OCI-LY7 (cell line): ENCODE measurements around the gene PEMT. TPM values are rescaled to one million over a fixed set of nuclear protein-coding genes. Genes with fewer than 3 reads are reported as not detected.

Source experiments
- BruUV-seq: library from RNA; stranded (reverse); fragments of 400-500 nt; replicated peaks from 2 replicates; lab custom pipeline; 2021; lab: Mats Ljungman, UMichigan
- CTCF ChIA-PET: fragments of 300-600 bp; sonication (Branson Sonifier 250); formaldehyde crosslinking; loops from one replicate; lab custom pipeline; 2022; ENCODE audit warnings: antibody characterized with exemption; ENCODE audit not compliant: unreplicated experiment; lab: Charles Lee
- POLR2A ChIA-PET: fragments of 300-600 bp; sonication (Branson Sonifier 250); formaldehyde crosslinking; loops from one replicate; lab custom pipeline; 2022; ENCODE audit warnings: antibody characterized with exemption; lab: Charles Lee
- DNase-seq: peaks from one replicate; pipeline ENCODE4 v3.0.0-alpha.2; 2015; ENCODE audit warnings: low spot score
- H2AFZ ChIP-seq: fragments of 200-600 bp; sonication (generic), shearing (Covaris generic); 2 replicates; pipeline ENCODE4 v1.6.1; 2014; ENCODE audit warnings: mild to moderate bottlenecking, antibody characterized with exemption, low read length, moderate library complexity
- H3K27ac ChIP-seq: fragments of 200-600 bp; sonication (generic); 2 replicates; pipeline ENCODE4 v1.5.1; 2014; ENCODE audit warnings: mixed run types, low read depth, mild to moderate bottlenecking, moderate library complexity, low read length, inconsistent platforms; ENCODE audit not compliant: poor library complexity, severe bottlenecking
- H3K36me3 ChIP-seq: fragments of 200-600 bp; sonication (generic); 2 replicates; pipeline ENCODE4 v1.6.1; 2014; ENCODE audit warnings: mild to moderate bottlenecking, antibody characterized with exemption, low read length, moderate library complexity, mixed read lengths; ENCODE audit not compliant: insufficient read depth
- H3K4me1 ChIP-seq: fragments of 200-600 bp; sonication (generic); 2 replicates; pipeline ENCODE4 v1.5.1; 2014; ENCODE audit warnings: mild to moderate bottlenecking, low read length; ENCODE audit not compliant: insufficient read depth, poor library complexity, severe bottlenecking
- H3K4me2 ChIP-seq: fragments of 200-600 bp; sonication (generic); 2 replicates; pipeline ENCODE4 v1.6.1; 2014; ENCODE audit warnings: mild to moderate bottlenecking, low read length
- H3K4me3 ChIP-seq: fragments of 200-600 bp; sonication (generic); 2 replicates; pipeline ENCODE4 v1.5.1; 2014; ENCODE audit warnings: mild to moderate bottlenecking, low read depth, low read length; ENCODE audit not compliant: poor library complexity, severe bottlenecking
- H3K79me2 ChIP-seq: fragments of 200-600 bp; sonication (generic); 2 replicates; pipeline ENCODE4 v1.6.1; 2016; ENCODE audit warnings: low read depth, mild to moderate bottlenecking, low read length, moderate library complexity, mixed read lengths; ENCODE audit not compliant: insufficient read depth
- H3K9me2 ChIP-seq: fragments of 200-600 bp; sonication (generic); 2 replicates; pipeline ENCODE4 v1.6.1; 2016; ENCODE audit warnings: mild to moderate bottlenecking, low read length, mixed read lengths; ENCODE audit not compliant: insufficient read depth
- H3K9me3 ChIP-seq: fragments of 200-600 bp; sonication (generic); 2 replicates; pipeline ENCODE4 v1.6.1; 2014; ENCODE audit warnings: mild to moderate bottlenecking, mixed run types, low read length, mixed read lengths
- H4K20me1 ChIP-seq: fragments of 200-600 bp; sonication (generic); 2 replicates; pipeline ENCODE4 v1.6.1; 2014; ENCODE audit warnings: mild to moderate bottlenecking, antibody characterized with exemption, low read length, moderate library complexity, mixed read lengths; ENCODE audit not compliant: insufficient read depth
- EZH2phosphoT487 ChIP-seq: fragments of 200-600 bp; sonication (generic); IDR thresholded peaks from 2 replicates; pipeline ENCODE4 v1.6.1; 2018; ENCODE audit warnings: low read depth, borderline replicate concordance, mild to moderate bottlenecking, mixed run types, antibody characterized with exemption, low read length, moderate library complexity, mixed read lengths
- intact Hi-C: fragments of 100-400 bp; cut with micrococcal nuclease; formaldehyde crosslinking; loops from one replicate; pipeline ENCODE4 v1.10.0; 2022; ENCODE audit not compliant: unreplicated experiment
- total RNA-seq, 2 experiments: library from RNA; depleted of rRNA in 1 of 2; stranded (reverse); fragments of >200 nt in 1 of 2; shearing (Covaris generic) in 1 of 2; gene quantifications; 2 replicates each; pipeline ENCODE4 v1.2.3, GENCODE V29; 2014 to 2022
- TF ChIP-seq, protein P1 (sequence below): fragments of 200-600 bp; sonication (generic); conservative IDR thresholded peaks from 2 replicates; pipeline ENCODE4 v1.5.1; 2014; ENCODE audit warnings: mild to moderate bottlenecking, antibody characterized with exemption, low read length, moderate library complexity, mixed read lengths

Gene PEMT
- total RNA-seq, 2 experiments from 2014 or later = 27.3 to 53.5 TPM

DNA sequence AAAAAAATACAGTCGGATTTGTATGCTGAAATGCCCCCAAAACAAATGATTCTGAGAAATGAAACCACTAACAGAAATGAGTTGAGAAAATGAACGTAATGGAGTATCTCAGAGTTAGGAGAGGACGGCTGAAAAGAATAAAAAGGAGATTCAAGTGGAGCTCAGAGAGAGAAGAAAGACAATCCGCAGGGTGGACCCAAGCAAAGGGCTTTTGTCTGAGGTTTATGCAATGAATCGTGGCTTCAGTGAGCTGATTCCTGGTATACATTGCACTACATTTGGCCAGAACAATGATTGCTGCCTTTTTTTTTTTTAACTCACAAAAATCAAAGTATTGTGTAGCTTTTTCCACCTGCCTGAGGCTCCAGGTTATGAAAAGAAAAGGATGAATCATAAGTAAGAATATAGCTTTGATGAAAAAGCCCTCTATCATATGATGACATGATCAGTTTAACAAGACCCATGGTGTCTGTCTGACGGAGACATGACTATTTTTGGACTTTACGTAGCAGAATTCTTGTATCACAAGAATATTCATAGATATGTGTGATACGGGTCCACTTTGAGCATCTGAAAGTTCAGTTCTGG is 119.1 kb downstream of the PEMT start:
- TF ChIP-seq EZH2phosphoT487 = no peak
- TF ChIP-seq, protein P1, sequence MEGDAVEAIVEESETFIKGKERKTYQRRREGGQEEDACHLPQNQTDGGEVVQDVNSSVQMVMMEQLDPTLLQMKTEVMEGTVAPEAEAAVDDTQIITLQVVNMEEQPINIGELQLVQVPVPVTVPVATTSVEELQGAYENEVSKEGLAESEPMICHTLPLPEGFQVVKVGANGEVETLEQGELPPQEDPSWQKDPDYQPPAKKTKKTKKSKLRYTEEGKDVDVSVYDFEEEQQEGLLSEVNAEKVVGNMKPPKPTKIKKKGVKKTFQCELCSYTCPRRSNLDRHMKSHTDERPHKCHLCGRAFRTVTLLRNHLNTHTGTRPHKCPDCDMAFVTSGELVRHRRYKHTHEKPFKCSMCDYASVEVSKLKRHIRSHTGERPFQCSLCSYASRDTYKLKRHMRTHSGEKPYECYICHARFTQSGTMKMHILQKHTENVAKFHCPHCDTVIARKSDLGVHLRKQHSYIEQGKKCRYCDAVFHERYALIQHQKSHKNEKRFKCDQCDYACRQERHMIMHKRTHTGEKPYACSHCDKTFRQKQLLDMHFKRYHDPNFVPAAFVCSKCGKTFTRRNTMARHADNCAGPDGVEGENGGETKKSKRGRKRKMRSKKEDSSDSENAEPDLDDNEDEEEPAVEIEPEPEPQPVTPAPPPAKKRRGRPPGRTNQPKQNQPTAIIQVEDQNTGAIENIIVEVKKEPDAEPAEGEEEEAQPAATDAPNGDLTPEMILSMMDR = no peak
- BruUV-seq = no TSS peak
- H3K4me2 ChIP-seq = no peak overlapping the region
- no peak overlapping the region for H3K27ac ChIP-seq
- POLR2A ChIA-PET = interaction anchor here (0.7 kb wide), 1 partner anchor 552 kb away, joined by 3 read pairs; no protein-coding TSS in a partner anchor
- no peaks in the 10 kb centered on the region for H3K4me1 ChIP-seq
- H2AFZ ChIP-seq = no peak overlapping the region
- H4K20me1 ChIP-seq = no peaks in the 10 kb centered on the region
- no peaks in the 10 kb centered on the region for H3K36me3 ChIP-seq
- H3K4me3 ChIP-seq = no peak overlapping the region
- no peak for DNase-seq
- intact Hi-C loops = no loop called here
- no peaks in the 10 kb centered on the region for H3K9me3 ChIP-seq
- CTCF ChIA-PET = no interaction called here
- H3K9me2 ChIP-seq = no peaks in the 10 kb centered on the region
- H3K79me2 ChIP-seq = peaks cover 6% of the 10 kb centered on the region

DNA sequence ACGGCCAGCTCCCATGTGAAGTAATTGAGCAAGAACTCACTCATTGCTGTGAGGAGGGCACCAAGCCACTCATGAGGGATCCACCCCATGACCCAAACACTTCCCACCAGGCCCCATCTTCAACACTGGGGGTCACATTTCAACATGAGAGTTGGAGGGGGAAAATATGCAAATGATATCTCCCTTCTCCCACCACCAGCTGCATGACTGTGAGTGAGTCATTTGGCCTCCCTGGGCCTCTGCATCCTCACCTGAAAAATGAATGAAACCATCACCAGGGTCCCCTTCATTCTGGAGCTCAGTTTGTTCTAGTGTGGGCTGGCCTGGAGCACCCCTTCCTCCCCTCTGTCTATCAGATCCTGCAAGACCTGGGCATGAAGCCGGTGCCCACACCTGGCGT is 121.5 kb downstream of the PEMT start:
- no peak overlapping the region for H3K4me2 ChIP-seq
- no peak overlapping the region for H3K4me3 ChIP-seq
- POLR2A ChIA-PET = no interaction called here
- H3K27ac ChIP-seq = no peak overlapping the region
- H3K9me2 ChIP-seq = no peaks in the 10 kb centered on the region
- no peak for DNase-seq
- no peak for TF ChIP-seq EZH2phosphoT487
- TF ChIP-seq, protein P1 = no peak
- H3K9me3 ChIP-seq = no peaks in the 10 kb centered on the region
- intact Hi-C loops = no loop called here
- H3K36me3 ChIP-seq = no peaks in the 10 kb centered on the region
- CTCF ChIA-PET = no interaction called here
- no TSS peak for BruUV-seq
- no peak overlapping the region for H2AFZ ChIP-seq
- H3K4me1 ChIP-seq = no peaks in the 10 kb centered on the region
- H3K79me2 ChIP-seq = no peaks in the 10 kb centered on the region
- H4K20me1 ChIP-seq = no peaks in the 10 kb centered on the region

DNA sequence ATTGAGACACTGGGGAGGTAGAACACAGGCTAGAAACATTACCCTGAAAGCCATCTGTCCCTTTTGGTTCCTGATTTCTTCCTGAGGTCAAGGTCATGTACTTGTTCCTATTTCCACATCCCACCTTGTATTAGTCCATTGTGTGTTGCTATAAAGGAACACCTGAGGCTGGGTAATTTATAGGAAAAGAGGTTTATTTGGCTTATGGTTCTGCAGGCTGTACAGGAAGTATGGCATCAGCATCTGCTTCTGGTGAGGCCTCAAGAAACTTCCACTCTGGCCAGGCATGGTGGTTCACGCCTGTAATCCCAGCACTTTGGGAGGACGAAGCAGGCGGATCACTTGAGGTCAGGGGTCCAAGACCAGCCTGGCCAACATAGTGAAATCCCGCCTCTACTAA is 122.2 kb downstream of the PEMT start:
- no peaks in the 10 kb centered on the region for H3K4me1 ChIP-seq
- no peak overlapping the region for H3K4me3 ChIP-seq
- no peak for DNase-seq
- no peaks in the 10 kb centered on the region for H4K20me1 ChIP-seq
- BruUV-seq = no TSS peak
- no peaks in the 10 kb centered on the region for H3K79me2 ChIP-seq
- no peak overlapping the region for H3K27ac ChIP-seq
- intact Hi-C loops = no loop called here
- POLR2A ChIA-PET = no interaction called here
- H3K9me3 ChIP-seq = no peaks in the 10 kb centered on the region
- no peaks in the 10 kb centered on the region for H3K36me3 ChIP-seq
- H3K9me2 ChIP-seq = no peaks in the 10 kb centered on the region
- CTCF ChIA-PET = no interaction called here
- no peak overlapping the region for H2AFZ ChIP-seq
- H3K4me2 ChIP-seq = no peak overlapping the region
- TF ChIP-seq, protein P1 = no peak
- no peak for TF ChIP-seq EZH2phosphoT487
